GM23248 (cell line): ENCODE results near the gene CHRNA10. TPM values are rescaled to one million over a fixed set of nuclear protein-coding genes. Genes with fewer than 3 reads are reported as not detected.

ENCODE experiments used
- DNase-seq: peaks from one replicate; pipeline ENCODE4 v3.0.0-alpha.2; 2015
- H2AFZ ChIP-seq: fragments of 200-600 bp; sonication (generic); 2 replicates; pipeline ENCODE4 v1.6.1; 2016; ENCODE audit warnings: antibody characterized with exemption
- H3F3A ChIP-seq: fragments of 200-600 bp; sonication (generic); 2 replicates; pipeline ENCODE4 v1.6.1; 2016; ENCODE audit warnings: mild to moderate bottlenecking, antibody characterized with exemption, mixed run types; ENCODE audit not compliant: insufficient read depth
- H3K27ac ChIP-seq: fragments of 200-600 bp; sonication (generic); 2 replicates; pipeline ENCODE4 v1.5.1; 2016; ENCODE audit warnings: mild to moderate bottlenecking
- H3K27me3 ChIP-seq: fragments of 200-600 bp; sonication (generic); replicated peaks from 2 replicates; pipeline ENCODE4 v1.6.1; 2016; ENCODE audit warnings: mild to moderate bottlenecking; ENCODE audit not compliant: insufficient read depth
- H3K36me3 ChIP-seq: fragments of 200-600 bp; sonication (generic); 2 replicates; pipeline ENCODE4 v1.6.1; 2016; ENCODE audit warnings: low read depth, mild to moderate bottlenecking
- H3K4me1 ChIP-seq: fragments of 200-600 bp; sonication (generic); 2 replicates; pipeline ENCODE4 v1.6.1; 2016; ENCODE audit warnings: mild to moderate bottlenecking; ENCODE audit not compliant: insufficient read depth
- H3K4me2 ChIP-seq: fragments of 200-600 bp; sonication (generic); one replicate; pipeline ENCODE4 v1.6.1; 2016; ENCODE audit warnings: mild to moderate bottlenecking; ENCODE audit not compliant: unreplicated experiment
- H3K4me3 ChIP-seq: fragments of 200-600 bp; sonication (generic); 2 replicates; pipeline ENCODE4 v1.5.1; 2016; ENCODE audit warnings: mild to moderate bottlenecking
- H3K79me2 ChIP-seq: fragments of 200-600 bp; sonication (generic); 2 replicates; pipeline ENCODE4 v1.6.1; 2016; ENCODE audit warnings: mild to moderate bottlenecking; ENCODE audit not compliant: insufficient read depth
- H3K9ac ChIP-seq: fragments of 200-600 bp; sonication (generic); 2 replicates; pipeline ENCODE4 v1.6.1; 2016; ENCODE audit warnings: mild to moderate bottlenecking
- H3K9me2 ChIP-seq: fragments of 200-600 bp; sonication (generic); 2 replicates; pipeline ENCODE4 v1.6.1; 2016; ENCODE audit warnings: mixed run types, mild to moderate bottlenecking, moderate library complexity; ENCODE audit not compliant: insufficient read depth
- H3K9me3 ChIP-seq: fragments of 200-600 bp; sonication (generic); one replicate; pipeline ENCODE4 v1.6.1; 2017; ENCODE audit warnings: low read depth
- H4K20me1 ChIP-seq: fragments of 200-600 bp; sonication (generic); 2 replicates; pipeline ENCODE4 v1.6.0; 2016; ENCODE audit not compliant: insufficient read depth
- EZH2 ChIP-seq: fragments of 200-600 bp; sonication (generic); IDR thresholded peaks from 2 replicates; pipeline ENCODE4 v1.6.1; 2018; ENCODE audit warnings: antibody characterized with exemption, mild to moderate bottlenecking; ENCODE audit not compliant: insufficient read depth, poor library complexity, severe bottlenecking
- EZH2phosphoT487 ChIP-seq: fragments of 200-600 bp; sonication (generic); IDR thresholded peaks from 2 replicates; pipeline ENCODE4 v1.6.1; 2018; ENCODE audit warnings: antibody characterized with exemption, moderate library complexity, mild to moderate bottlenecking, low read depth; ENCODE audit not compliant: insufficient read depth
- WGBS, 2 experiments: methylation state at CpG; one replicate each; pipeline ENCODE4 v1.1.6; 2015 to 2017; ENCODE audit warnings: low lambda C conversion rate in 2 of 2, low coverage in 1 of 2; ENCODE audit errors: missing lambda C conversion rate in 2 of 2; 5-methylcytosine and 5-hydroxymethylcytosine counted together
- in situ Hi-C: fragments of 300-500 bp; cut with MboI; formaldehyde crosslinking; loops from 2 replicates; pipeline ENCODE4 v1.15.0; 2020
- polyA plus RNA-seq: library from polyadenylated mRNA; unstranded; fragments of >200 nt; fragmentation: Nextera tagmentation; extraction: Ambion mirVana; gene quantifications from 2 replicates; pipeline ENCODE4 v1.2.1, GENCODE V29; 2016
- total RNA-seq: library from RNA; depleted of rRNA; stranded (reverse); fragments of >200 nt; shearing (Covaris generic); gene quantifications from 2 replicates; pipeline ENCODE4 v1.2.3, GENCODE V29; 2014

The CHRNA10 gene
- total and polyA plus RNA-seq, 2 experiments from 2014 or later, result 0.28 to 0.65 TPM

DNA sequence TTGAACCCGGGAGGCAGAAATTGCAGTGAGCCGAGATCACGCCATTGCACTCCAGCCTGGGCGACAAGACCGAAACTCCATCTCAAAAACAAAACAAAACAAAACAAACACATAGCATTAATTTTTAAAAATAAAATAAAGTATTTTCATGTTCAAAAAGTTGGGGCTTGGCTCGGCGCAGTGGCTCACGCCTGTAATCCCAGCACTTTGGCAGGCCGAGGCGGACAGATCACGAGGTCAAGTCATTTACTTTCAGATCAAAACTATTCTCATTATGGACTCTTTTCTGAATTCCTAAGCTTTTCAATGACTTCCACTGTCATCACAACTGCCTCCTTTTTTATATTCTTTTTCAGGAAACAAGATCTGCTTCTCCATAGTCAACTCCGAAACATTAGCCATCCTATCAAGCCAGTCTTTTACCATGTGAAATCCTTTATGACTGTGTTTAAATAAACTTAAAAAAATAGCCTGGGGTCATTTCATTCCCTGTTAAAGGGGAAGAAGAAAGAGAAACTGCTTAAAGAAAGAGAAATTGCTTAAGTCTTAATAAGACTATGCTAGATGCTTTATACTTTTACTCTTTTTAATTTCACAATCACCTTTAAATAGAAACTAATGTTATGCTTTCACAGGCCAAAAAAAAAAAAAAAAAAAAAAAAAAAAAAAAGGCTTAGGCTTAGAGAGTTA lies 13.1 kb upstream of the CHRNA10 start:
- no peaks in the 10 kb centered on the region for H3K27me3 ChIP-seq
- 97 to 99% methylated on average over 12 of the region's 12 CpGs for WGBS, 2 experiments
- H3K9me3 ChIP-seq, result no peaks in the 10 kb centered on the region
- no peak overlapping the region for H3K4me2 ChIP-seq
- H3K4me1 ChIP-seq, result no peaks in the 10 kb centered on the region
- DNase-seq, result no peak
- no peak overlapping the region for H2AFZ ChIP-seq
- H3K4me3 ChIP-seq, result no peak overlapping the region
- H3K9me2 ChIP-seq, result no peaks in the 10 kb centered on the region
- in situ Hi-C loops, result no loop called here
- peaks cover 63% of the 10 kb centered on the region for H3K36me3 ChIP-seq
- H3K27ac ChIP-seq, result no peak overlapping the region
- no peak overlapping the region for H3K9ac ChIP-seq
- no peaks in the 10 kb centered on the region for H4K20me1 ChIP-seq
- H3F3A ChIP-seq, result no peaks in the 10 kb centered on the region
- peaks cover 6% of the 10 kb centered on the region; the same call in 1 of the 2 replicates for H3K79me2 ChIP-seq
- TF ChIP-seq EZH2 (no peak), EZH2phosphoT487 (no peak)

DNA sequence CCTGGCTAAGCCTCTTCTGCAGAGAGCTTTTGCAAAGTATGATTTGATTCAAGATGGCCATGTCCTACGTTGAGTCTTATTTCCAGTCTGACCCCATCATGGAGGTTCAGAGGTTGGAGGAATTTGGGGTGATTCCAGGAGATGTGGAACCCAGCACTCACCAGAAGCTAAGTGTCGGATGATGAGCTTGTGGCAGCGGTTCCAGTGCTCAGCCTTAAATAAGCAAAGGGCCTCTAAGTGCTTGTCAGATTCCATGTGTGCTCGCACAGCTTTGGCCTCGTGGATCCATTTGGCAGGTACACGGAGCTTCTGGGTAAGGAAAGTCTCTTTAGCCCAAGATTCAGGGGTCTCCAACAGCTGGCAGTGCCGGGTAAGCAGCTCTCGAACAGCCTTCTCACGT lies 11.9 kb upstream of the CHRNA10 start:
- in situ Hi-C loops, result no loop called here
- Histone ChIP-seq H3K4me3 (no peak overlapping the region), H3K27ac (no peak overlapping the region), H3K4me2 (no peak overlapping the region), H3K9me2 (no peaks in the 10 kb centered on the region), H3K4me1 (no peaks in the 10 kb centered on the region), H2AFZ (no peak overlapping the region), H3K9me3 (no peaks in the 10 kb centered on the region), H3K27me3 (no peaks in the 10 kb centered on the region), H3K36me3 (peaks cover 73% of the 10 kb centered on the region), H3K79me2 (peaks cover 6% of the 10 kb centered on the region; the same call in 1 of the 2 replicates), H3F3A (no peaks in the 10 kb centered on the region), H3K9ac (no peak overlapping the region), H4K20me1 (no peaks in the 10 kb centered on the region)
- TF ChIP-seq EZH2 (no peak), EZH2phosphoT487 (no peak)
- 91 to 94% methylated on average over 9 of the region's 9 CpGs for WGBS, 2 experiments
- no peak for DNase-seq

DNA sequence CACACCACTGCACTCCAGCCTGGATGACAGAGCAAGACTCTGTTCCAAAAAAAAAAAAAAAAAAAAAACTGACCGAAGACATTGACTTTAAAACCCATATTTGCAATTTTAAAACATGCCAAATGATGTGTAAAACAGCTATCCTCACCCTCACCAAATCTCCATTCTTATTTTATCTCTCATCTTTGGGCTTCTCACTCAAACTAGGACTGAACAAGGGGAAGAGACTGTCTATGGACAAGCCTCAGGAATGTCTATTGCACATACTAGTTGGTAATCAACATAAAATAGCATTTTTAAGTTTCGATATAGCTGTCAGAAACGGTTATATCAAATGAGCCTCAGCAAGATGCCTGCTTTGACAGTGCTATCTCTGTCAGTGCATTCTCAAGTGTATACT lies 7.9 kb upstream of the CHRNA10 start:
- H3K36me3 ChIP-seq, result peaks cover 84% of the 10 kb centered on the region
- no peaks in the 10 kb centered on the region for H3K9me2 ChIP-seq
- TF ChIP-seq EZH2phosphoT487, result no peak
- DNase-seq, result no peak
- H2AFZ ChIP-seq, result no peak overlapping the region
- no peak overlapping the region for H3K27ac ChIP-seq
- H3K9me3 ChIP-seq, result no peaks in the 10 kb centered on the region
- peaks cover 6% of the 10 kb centered on the region for H3K4me1 ChIP-seq
- no peaks in the 10 kb centered on the region for H3K27me3 ChIP-seq
- no peak overlapping the region for H3K4me2 ChIP-seq
- in situ Hi-C loops, result no loop called here
- 99 to 100% methylated on average over 3 of the region's 3 CpGs for WGBS, 2 experiments
- H3K79me2 ChIP-seq, result no peaks in the 10 kb centered on the region
- no peak overlapping the region for H3K4me3 ChIP-seq
- H3K9ac ChIP-seq, result no peak overlapping the region
- 0 out of 2 replicates have a peak, but pooled peaks cover 5% of the 10 kb centered on the region for H3F3A ChIP-seq
- H4K20me1 ChIP-seq, result no peaks in the 10 kb centered on the region

DNA sequence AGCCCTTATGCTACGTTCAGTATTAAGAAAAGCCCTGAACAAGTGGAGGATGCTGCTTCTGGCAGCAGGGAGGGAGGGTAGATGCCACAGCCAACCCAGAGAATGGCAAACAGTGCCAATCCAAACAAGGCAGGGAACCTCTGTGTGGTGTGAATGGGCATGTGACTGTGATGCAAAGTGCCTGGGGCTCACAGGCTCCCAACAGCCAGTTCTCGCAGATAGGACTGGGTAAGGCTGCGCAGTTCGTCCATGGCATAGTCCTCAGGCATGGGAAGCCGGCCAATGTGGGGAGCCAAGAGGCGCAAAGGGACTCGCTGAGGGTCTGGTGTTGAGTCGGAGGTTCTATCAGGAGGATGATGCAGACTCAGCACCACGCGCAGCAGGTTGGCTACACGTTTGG lies 4.8 kb upstream of the CHRNA10 start:
- Histone ChIP-seq H3F3A (peaks cover 5% of the 10 kb centered on the region; the same call in 1 of the 2 replicates), H3K9me2 (no peaks in the 10 kb centered on the region), H3K27ac (no peak overlapping the region), H3K4me2 (no peak overlapping the region), H3K9ac (no peak overlapping the region), H4K20me1 (no peaks in the 10 kb centered on the region), H3K9me3 (no peaks in the 10 kb centered on the region), H3K27me3 (no peaks in the 10 kb centered on the region), H2AFZ (no peak overlapping the region), H3K36me3 (peaks cover 69% of the 10 kb centered on the region), H3K79me2 (no peaks in the 10 kb centered on the region), H3K4me3 (no peak overlapping the region), H3K4me1 (peaks cover 6% of the 10 kb centered on the region)
- TF ChIP-seq EZH2 (no peak), EZH2phosphoT487 (no peak)
- no peak for DNase-seq
- 90 to 94% methylated on average over 11 of the region's 11 CpGs for WGBS, 2 experiments
- in situ Hi-C loops, result no loop called here
